ENCODE data around the gene SEC63. TPM values are rescaled to one million over a fixed set of nuclear protein-coding genes. Genes with fewer than 3 reads are reported as not detected.
"Not testable (repeated sequence)": the region's sequence is repeated elsewhere in the genome, so short reads cannot be mapped to it uniquely, and the experiment has no call there.

The SEC63 gene
- total and polyA plus RNA-seq, 2 of the 4 experiments (the other 2 are of a cell fraction), result 8.6 to 22.4 TPM

GRCh38 chr6:107917451-107918375, 40.3 kb downstream of the SEC63 start (continued):
- no peak for TF ChIP-seq USF2 (IDR thresholded peaks at IDR 0.05; ENCODE audit: low read depth, low read length)

- ATAC-seq (ENCODE audit: low read depth); H4K20me1 ChIP-seq (ENCODE audit: insufficient read depth, low read length); H3K4me1 ChIP-seq (ENCODE audit: control insufficient read depth, insufficient read depth, low read length); H4K5ac ChIP-seq (ENCODE audit: low read depth, low read length); H2BK120ac ChIP-seq (ENCODE audit: low read depth, low read length); intact Hi-C loops (cut with micrococcal nuclease); in situ Hi-C loops (cut with MboI; ENCODE audit: low sequenced_read_pairs); H4K8ac ChIP-seq (ENCODE audit: low read depth in 2 of 2, low read length in 2 of 2); H3K4me3 ChIP-seq (ENCODE audit: insufficient read depth, low read depth, low read length); H3K27me3 ChIP-seq (ENCODE audit: control insufficient read depth, insufficient read depth, low read length); H3K4ac ChIP-seq (ENCODE audit: low read depth, low read length); H3K9me3 ChIP-seq (ENCODE audit: control insufficient read depth, insufficient read depth, low read length); H3K27ac ChIP-seq (ENCODE audit: insufficient read depth, low read length); H3K23ac ChIP-seq (ENCODE audit: low read depth, low read length); H4K91ac ChIP-seq (ENCODE audit: insufficient read depth, low read depth, low read length); H2BK20ac ChIP-seq (ENCODE audit: low read depth, low read length); DNase-seq; H2AFZ ChIP-seq (replicated peaks; ENCODE audit: low read length, poor library complexity); H2AK5ac ChIP-seq (ENCODE audit: low read depth, low read length); H3K4me2 ChIP-seq (ENCODE audit: low read depth, low read length); BruUV-seq (replicated peaks); H2BK5ac ChIP-seq (ENCODE audit: low read depth, low read length, poor library complexity, severe bottlenecking); H2BK15ac ChIP-seq (ENCODE audit: low read depth, low read length); dilution Hi-C loops (cut with HindIII; ENCODE audit: low sequenced_read_pairs, unreplicated experiment); H3K56ac ChIP-seq (ENCODE audit: extremely low read depth, insufficient read depth, low read length); CTCF ChIA-PET; H2AK9ac ChIP-seq (replicated peaks; ENCODE audit: low read depth, low read length, poor library complexity); H3K9ac ChIP-seq (ENCODE audit: low read depth, low read length); POLR2A ChIA-PET (ENCODE audit: unreplicated experiment); H3K9me1 ChIP-seq (ENCODE audit: insufficient read depth, low read length); H3K14ac ChIP-seq (replicated peaks; ENCODE audit: low read depth, low read length); H3K18ac ChIP-seq (ENCODE audit: low read depth, low read length): not testable (repeated sequence)
- H3K36me3 ChIP-seq (ENCODE audit: control insufficient read depth, insufficient read depth, low read length), result peaks cover 41% of the 10 kb centered on the region
- H3K79me1 ChIP-seq (ENCODE audit: low read depth in 1 of 2, low read length in 2 of 2), result peaks cover 23 to 28% of the 10 kb centered on the region in 2 experiments
- no CpG with 5 or more reads among the region's 6 CpGs for WGBS, 2 experiments (ENCODE audit: extremely low coverage in 2 of 2, insufficient read length in 1 of 2)
Observed at GRCh38 chr6:107916961-107917360, 41.0 kb downstream of the SEC63 start.
